ENCODE results near the gene GRHL3.

Gene GRHL3

GRCh38 chr1:24344090-24344742 lies 25.1 kb downstream of the GRHL3 start:
- DNase-seq: no peak

DNA sequence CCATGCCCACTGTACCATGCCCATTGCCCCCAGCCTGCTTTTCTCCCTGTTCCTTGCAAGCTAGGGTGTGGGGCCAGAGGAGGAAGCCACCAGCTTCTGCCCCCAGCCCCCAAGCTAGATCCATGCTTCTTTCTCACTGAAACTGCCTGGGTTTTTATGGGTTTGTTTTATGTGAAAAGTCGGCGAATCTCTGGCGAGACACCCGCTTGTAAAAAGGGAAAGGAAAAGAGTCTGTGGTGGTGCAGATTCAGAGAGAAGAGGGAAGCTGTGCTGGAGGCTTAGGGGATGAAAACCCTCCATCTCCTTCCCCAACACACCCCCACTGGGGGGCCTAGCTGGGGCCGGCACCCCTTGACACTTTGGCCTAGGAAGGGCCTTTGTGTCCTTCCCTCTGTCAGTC lies 26.2 kb downstream of the GRHL3 start:
- no peak for DNase-seq

DNA sequence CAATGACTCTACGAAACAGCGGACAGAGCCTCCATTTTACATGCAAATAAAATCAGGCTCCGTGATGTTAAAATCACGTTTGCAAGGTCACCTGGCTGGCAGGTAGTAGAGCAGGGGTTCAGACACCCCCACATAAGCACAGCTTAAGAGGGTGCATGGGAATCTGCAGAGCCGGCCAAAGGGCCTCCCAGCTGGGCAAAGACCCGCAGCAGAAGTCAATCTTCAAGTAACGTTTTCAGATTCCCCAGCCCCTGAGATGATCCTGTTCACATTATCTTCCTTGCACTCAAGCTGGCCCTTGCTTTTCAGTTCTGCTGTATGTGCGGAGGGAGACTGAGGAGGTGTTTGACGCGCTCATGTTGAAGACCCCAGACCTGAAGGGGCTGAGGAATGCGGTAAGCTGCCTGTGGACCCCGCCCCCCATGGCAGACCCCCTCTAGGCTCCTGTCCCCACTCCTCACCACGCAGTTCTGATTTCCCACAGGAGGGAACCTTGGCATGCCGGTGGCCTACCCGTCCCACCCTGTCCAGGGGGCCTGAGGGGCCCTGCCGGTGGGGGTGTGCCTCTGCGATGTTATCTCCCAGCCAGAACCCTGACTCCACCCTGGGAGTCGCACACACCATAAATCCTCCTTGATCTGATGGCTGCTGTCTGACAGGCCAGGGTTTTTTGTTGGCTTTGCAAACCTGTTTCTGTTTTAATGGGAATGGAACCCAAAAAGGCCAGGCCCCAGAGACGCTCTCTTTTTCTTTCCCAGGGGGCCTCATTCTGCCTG lies 28.2 kb downstream of the GRHL3 start:
- no peak for DNase-seq

DNA sequence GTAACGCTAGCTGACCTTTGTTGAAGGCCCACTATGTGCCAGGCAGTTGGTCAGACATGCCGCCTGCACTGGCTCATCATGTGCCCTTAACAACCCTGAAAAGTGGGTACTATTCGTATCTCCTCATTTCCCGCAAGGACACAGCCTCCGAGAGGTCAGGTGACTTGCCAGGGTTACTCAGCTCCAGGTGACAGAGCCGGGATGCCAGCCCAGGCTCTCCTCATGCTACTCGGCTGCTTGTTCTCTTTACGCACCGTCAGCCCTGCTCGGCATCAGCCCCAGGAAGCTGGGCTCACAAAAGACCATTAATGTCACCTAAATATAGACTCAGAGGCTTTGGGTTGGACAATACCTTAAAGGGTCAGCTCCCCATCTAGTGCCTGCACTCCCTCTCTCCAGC lies 29.0 kb downstream of the GRHL3 start:
- DNase-seq: no peak

DNA sequence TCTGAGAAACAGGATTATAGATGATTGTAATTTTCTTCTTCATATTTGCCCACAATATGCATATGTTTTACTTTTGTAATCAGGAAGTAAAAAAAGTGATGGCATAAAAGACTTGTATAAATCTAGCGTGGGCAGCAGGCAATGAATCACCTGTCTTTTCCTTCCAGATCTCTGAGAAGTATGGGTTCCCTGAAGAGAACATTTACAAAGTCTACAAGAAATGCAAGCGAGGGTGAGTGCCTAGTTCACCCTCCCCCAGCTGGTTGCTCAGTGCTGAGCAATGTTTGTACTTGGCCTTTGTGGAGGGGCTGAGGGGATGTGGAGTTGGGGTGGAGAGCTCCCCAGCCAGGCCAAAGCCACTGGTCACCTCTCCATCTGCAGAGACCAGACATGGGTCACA lies 30.7 kb downstream of the GRHL3 start:
- no peak for DNase-seq

DNA sequence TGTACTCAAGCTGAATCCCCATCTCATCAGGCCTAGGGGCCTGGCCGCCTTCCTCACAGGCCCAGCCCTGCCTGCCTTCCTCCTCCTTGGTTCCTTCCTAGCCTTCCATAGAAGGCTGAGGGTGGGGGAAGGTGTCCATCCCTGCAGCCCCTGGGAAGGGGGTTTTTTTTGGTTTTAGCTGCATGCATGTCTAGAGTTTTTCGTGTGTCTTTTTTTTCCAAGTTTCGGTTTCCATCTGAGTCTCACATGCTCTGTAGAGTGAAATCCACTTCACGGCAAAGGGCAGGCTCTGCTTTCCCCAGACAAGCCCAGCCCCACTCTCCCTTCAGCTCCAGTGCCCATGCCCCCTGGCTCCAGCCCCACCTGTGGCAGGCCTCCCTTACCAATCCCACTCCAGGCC lies 32.1 kb downstream of the GRHL3 start:
- DNase-seq: no peak

DNA sequence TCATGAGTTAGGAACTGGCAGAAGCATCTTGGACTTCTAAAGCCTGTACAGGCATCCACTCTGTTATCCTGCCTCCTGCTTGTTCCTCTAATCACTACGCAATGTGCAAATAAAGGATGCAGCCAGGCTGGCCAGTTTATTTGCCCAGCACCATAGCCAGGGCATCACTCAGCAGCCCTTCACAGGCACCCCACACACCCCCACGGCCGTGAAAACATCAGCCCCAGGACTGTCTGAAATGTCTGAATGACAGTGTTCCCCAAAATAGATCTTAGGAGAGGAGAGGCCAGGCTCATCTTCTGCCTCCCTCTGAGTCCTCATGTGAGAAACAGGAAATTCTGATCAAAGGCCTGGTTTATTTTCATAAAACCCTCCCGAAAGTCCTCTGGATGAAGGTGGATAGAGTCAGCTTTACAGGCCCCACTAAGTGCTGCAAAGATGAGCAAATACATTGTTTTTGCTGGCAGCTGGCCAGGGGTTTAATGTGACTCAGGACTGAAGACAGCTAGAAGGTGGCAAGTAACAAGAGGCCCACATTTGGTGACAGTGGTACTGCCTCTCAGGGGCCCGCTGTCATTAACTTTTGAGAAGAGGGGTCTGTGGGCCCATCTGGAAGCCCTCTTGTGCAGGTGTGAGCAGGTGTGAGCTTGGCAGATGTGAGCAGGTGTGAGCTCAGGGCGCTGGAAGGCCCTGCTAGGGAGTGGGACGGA lies 32.9 kb downstream of the GRHL3 start:
- peak; percentile 44 for DNase-seq

DNA sequence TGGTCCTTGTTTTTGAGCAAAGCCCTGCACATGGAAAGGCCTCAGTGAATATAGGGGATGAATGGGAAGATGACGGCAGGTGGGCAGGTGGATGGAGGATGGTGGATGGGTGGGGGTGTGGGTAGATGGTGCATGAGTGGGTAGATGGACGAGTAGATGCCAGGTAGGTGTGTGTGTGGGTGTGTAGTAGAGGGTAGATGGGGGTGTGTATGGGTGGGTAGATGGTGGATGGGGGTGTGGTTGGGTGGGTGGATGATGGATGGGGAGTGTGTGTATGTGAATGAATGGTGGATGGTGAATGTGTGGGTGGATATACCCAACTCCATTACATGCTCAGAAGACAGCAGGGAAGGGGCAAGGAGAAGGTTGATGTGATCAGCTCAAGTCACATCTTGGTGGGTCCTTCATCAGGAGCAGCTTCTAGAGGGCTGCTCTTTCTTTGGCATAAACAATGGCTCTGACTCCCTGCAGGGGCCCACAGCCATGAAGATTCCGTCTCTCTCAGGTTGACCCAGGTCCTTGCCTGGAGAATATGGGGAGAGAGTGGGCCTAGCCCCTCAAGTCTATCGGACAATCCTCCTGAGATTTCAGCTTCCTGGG lies 34.2 kb downstream of the GRHL3 start:
- no peak for DNase-seq

DNA sequence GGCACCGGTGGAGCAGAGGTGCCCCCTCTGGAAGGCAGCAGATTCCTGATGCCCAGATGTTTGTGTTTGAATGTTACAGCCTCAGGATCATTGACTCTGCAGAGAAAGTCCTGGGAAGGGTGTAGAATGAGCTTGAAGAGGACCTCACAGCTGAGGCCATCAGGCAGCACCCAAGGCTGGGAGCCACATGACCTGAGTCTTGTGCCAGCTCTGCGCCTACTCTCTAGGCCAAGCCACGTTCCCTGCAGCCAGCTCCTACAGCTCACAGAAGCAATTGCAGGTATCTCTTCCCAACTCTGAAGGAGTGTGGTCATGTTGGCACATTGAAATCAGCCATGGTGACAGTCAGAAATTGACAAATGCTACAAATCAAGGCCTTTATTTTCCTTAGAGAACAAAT lies 36.3 kb downstream of the GRHL3 start:
- DNase-seq: no peak

DNA sequence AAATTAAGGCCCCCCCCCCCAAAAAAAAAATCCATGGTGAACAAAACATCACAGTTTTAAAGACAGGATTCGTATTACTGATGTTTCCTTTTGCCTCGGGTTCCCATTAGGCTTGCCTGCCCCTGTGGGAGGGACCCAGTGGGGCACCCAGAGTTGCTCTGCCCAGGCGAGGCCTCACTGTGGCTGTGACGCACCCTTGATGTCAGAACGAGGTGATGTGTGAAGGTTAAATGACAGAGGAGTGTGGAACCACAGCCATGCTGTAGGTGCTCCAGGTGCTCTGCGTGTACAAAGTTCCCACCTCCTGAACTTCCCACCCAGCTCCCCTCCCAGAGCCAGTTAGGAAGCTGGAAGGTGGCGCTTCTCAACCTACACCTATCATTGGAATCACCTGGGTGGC lies 37.9 kb downstream of the GRHL3 start:
- no peak for DNase-seq

- no peak for DNase-seq
These were observed 41.5 kb downstream of the GRHL3 start for GRCh38 chr1:24360681-24361080.

DNA sequence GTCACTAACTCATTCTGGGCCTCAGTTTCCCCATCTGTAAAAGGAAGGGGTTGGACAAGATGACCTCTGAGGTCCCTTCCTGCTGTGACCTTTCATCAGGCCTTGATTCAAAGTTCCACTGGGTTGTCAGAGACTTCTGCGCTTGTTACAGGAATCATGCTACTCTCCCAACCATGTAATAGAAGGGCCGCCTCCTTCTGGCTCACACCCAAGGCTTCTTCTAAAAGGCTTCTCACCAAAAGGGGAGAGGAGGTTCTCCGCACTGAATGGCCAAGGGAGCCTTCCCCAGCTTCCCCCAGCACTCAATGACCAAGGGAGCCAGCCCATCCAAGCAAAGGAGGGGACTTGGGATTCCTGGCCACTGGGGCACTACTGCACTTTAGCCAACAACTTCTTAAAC lies 42.7 kb downstream of the GRHL3 start:
- DNase-seq: no peak

DNA sequence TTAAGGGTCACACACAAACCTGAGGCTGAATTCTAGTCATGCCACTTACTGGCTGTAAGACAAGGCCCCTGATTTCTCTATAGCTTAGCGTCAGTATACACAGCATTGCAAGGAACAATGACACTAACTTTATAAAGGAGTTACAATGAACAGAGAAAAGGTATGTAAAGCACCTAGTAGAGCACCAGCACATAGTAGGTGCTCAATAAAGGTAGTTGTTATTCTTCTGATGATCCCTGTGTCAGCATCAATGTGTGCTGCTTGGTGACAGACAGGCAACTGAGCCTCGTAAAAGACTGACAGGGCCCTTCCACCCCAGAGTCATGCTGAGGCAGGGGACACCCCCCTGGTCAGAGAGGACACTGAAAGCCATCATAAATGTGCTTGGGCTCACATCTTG lies 43.2 kb downstream of the GRHL3 start:
- DNase-seq: no peak

DNA sequence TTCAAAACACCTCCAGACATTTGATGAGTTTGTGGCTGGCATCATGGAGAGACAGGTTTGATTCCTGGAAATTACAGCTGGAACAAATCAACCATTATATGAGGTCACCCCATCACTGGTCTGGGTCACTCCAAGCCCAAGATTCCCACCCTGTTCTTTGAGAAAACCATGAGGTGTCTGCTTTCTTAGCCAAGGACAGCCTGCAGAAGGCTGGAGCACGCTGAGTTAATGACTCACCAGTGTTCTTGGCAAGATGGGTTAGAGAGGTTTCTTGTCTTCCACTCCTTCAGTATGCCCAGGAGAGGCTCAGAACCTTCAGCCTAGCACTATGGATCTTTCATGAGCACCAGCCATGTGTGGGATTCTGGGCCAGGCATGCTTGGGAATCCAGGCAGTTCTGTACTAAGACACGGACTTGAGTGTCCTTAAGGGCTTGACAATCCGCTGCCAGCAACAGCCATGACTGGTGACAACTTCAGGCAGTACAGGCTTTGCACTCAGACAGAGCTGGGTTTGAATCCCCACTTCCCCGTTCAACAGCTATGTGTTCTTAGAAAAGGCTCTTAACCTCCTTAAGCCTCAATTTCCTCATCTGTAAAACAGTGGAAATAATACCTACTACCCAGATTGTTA lies 43.9 kb downstream of the GRHL3 start:
- no peak for DNase-seq

DNA sequence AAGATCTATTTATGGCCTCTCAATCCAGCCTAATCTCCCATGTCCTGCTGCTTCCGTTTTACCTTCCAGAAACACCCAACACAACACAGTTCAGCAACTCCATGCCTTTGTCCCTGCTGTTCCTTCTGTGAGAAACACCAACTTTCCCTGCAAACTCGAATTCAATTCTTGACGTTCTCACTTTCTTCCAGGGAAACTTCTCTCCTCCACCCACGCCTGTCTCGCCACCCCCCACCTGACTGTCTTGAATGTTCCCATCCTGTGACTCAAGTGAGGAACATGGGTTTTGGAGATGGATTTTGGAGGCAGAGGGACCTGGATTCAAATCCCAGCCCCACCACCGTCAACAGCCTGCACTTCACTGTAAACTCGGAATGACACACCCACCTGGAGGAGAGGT lies 44.8 kb downstream of the GRHL3 start:
- no peak for DNase-seq

DNA sequence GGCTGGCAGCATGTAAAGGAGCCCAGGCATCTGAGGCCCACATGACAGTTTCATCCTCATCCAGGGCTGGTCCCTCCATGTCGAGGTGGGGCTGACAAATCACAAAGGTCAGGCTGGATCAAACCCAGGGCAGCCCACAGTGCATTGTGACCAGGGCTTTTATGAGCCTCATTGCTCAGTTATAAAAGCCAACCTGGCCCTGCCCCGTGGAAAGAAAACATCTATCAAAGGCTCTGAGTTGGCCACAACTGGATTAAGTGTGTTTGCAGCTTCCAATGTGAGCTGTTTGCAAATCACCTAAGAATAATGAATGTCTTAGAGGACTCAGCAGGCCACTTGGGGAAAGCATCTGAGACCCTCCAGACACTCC lies 45.4 kb downstream of the GRHL3 start:
- DNase-seq: no peak

GRCh38 chr1:24364975-24365678 lies 46.0 kb downstream of the GRHL3 start:
- DNase-seq: peak; percentile 61

DNA sequence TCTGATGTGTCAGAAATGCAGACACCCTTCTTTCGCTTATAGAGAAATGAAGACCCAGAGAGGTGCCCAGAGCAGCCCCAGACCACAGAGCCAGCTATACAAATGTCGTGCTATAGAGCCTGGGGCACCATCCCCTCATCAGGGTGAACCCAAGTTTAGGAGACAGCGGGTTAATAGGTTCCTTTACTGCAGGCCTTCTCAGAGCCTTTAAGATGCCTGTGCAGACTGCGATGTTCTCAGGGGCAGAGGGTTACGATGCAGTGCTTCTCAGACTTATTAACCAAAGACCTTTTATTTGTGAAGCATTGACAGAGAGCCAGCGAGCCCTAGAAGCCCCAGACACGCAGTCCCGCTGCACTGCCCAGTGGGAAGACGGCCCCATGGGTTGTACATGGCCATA lies 47.5 kb downstream of the GRHL3 start:
- DNase-seq: no peak

DNA sequence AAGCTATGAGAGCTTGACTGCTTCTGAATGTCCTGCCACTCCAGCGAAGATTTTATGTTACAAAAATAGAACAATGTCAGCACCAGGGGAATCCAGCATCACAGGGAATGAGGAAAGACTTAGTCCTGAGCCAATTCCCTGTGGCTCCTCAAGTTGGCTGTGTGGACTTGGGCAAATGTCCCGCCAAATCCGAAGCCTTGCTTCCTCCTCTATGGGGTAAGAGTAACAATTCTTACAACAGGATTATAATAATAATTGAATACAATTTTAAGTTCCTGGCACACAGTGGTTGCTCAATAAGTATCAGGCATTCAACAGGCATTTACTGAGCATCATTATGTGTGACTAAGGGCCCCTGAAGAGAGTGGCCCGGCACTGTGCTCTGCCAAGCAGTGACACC lies 50.0 kb downstream of the GRHL3 start:
- no peak for DNase-seq

- DNase-seq: peak; percentile 15
These were observed 50.6 kb downstream of the GRHL3 start for GRCh38 chr1:24369801-24370200.

- DNase-seq: no peak
These were observed 53.9 kb downstream of the GRHL3 start for GRCh38 chr1:24373044-24373443.

DNA sequence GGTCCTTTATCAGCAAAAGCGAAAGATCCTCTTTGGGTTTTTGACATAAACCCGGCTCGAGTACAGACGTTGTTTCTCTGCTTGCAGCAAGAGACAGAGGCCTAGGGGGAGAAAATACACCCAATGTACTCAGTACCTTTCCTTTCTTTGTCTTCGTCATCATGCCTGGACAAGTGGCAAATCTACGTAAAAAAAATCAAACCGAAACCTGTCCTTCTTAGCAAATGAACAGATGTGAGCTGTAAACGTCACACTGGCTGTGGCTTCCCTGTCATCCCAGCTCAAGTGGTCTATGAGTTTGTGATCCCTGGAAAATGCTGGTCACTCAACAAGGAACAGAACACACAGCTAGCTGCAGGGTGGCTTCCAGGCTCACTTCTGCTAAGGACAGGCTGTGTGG lies 54.6 kb downstream of the GRHL3 start:
- DNase-seq: peak; percentile 59

All from NCI-H2171 (cell line).